Spleen (tissue), 7 donors: ENCODE data around the gene CDHR2.

Experiments used
- CTCF ChIP-seq, 11 experiments: fragments of 200-600 bp in 7 of 11; fragments of 450-650 bp in 4 of 11; sonication (generic) in 4 of 11; IDR thresholded peaks in 8 of 11; conservative IDR thresholded peaks in 3 of 11; 1 replicate in 7 of 11; 2 replicates in 4 of 11; pipeline versions ENCODE4 v1.4.0 to v1.8.0; 2016 to 2021; ENCODE audit warnings: antibody characterized with exemption in 11 of 11, inconsistent platforms in 4 of 11, mild to moderate bottlenecking in 1 of 11
- POLR2A ChIP-seq, 3 donors: fragments of 450-650 bp; IDR thresholded peaks; one replicate each; pipeline ENCODE4 v1.5.1; 2017; ENCODE audit warnings: antibody characterized with exemption in 3 of 3, mild to moderate bottlenecking in 1 of 3
- POLR2AphosphoS5 ChIP-seq, 3 donors: sonication (generic); formaldehyde crosslinking; IDR thresholded peaks; one replicate each; pipeline ENCODE4 v1.5.1; 2017; ENCODE audit warnings: antibody characterized with exemption in 3 of 3
- donor health status: DM: no; HTN: no; CAD: no; lungs with moderate emphysema.
- donor health status: DM: no; HTN: no; CAD: no.
- donor health status: DM: no; HTN: no; CAD: no.

DNA sequence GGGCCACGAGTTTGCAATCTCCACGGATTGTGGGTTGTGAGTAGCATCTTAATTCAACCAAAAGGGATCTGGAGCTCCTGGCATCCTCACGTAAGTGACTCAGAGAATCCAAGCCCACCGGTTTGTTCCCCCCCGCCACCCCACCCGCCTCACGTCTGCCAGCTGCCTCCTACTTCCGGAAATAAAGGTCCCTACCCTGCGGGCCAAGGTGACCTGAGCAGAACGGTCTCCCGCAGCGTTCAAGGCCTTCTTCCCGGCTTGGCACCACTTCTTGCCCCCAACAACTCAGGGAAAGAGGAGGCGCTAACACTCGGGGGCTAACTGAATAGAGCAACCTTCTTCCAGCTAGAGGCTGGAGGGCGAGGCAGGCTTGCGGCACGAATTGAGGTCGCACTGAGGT lies 69.6 kb downstream of the CDHR2 start:
- TF ChIP-seq POLR2AphosphoS5 (IDR thresholded peaks at IDR 0.05), result no peak
- TF ChIP-seq CTCF (IDR thresholded peaks at IDR 0.05 in 8 of 11, conservative IDR thresholded peaks at IDR 0.05 in 3 of 11), result no peak
- no peak for TF ChIP-seq POLR2A (IDR thresholded peaks at IDR 0.05)
